Inflammatory macrophage treated with lipopolysaccharide for 1 hour (primary cell): ENCODE results near the gene HOXC13.
A peak's percentile ranks its signal among the peaks of the same experiment; 100 is the strongest.

ENCODE experiments used
- DNase-seq, 2 donors: peaks; one replicate each; pipeline ENCODE4 v3.0.0-alpha.2; 2020 to 2022

The HOXC13 gene

GRCh38 chr12:53995378-53996239 is 57.0 kb downstream of the HOXC13 start:
- peak in 1 of 2 donors; percentile 12 for DNase-seq
